Measurements from ENCODE around the gene PLEKHA1. TPM values are rescaled to one million over a fixed set of nuclear protein-coding genes. Genes with fewer than 3 reads are reported as not detected.

Gene PLEKHA1
- total RNA-seq, 3 donors from 2014 or later: 24.2 to 38.9 (median 26.2) TPM

GRCh38 chr10:122342293-122343134 is 32.0 kb upstream of the PLEKHA1 start:
- no peaks in the 10 kb centered on the region for H3K27me3 ChIP-seq
- H3K36me3 ChIP-seq: no peaks in the 10 kb centered on the region
- DNase-seq (ENCODE audit: low spot score in 2 of 2): no peak
- no peaks in the 10 kb centered on the region for H3K9me3 ChIP-seq
- H3K4me1 ChIP-seq: no peaks in the 10 kb centered on the region
- peak; percentile 66 to 76 (median 76) for TF ChIP-seq CTCF (IDR thresholded peaks at IDR 0.05)
- TF ChIP-seq POLR2AphosphoS5 (IDR thresholded peaks at IDR 0.05): no peak
- intact Hi-C loops (cut with DNase I; ENCODE audit: low total_unique reads): no loop called here
- H3K27ac ChIP-seq: no peak overlapping the region
- no peak overlapping the region for H3K4me3 ChIP-seq

GRCh38 chr10:122343135-122343800 is 31.2 kb upstream of the PLEKHA1 start:
- Histone ChIP-seq H3K9me3 (no peaks in the 10 kb centered on the region), H3K4me1 (no peaks in the 10 kb centered on the region), H3K4me3 (no peak overlapping the region), H3K27ac (no peak overlapping the region), H3K36me3 (no peaks in the 10 kb centered on the region), H3K27me3 (no peaks in the 10 kb centered on the region)
- DNase-seq (ENCODE audit: low spot score in 2 of 2): no peak
- intact Hi-C loops (cut with DNase I; ENCODE audit: low total_unique reads): no loop called here
- TF ChIP-seq CTCF (IDR thresholded peaks at IDR 0.05) (no peak), POLR2AphosphoS5 (IDR thresholded peaks at IDR 0.05) (no peak), POLR2A (IDR thresholded peaks at IDR 0.05) (no peak)

- Histone ChIP-seq H3K4me3 (no peak overlapping the region), H3K27ac (no peak overlapping the region), H3K27me3 (no peaks in the 10 kb centered on the region), H3K36me3 (no peaks in the 10 kb centered on the region), H3K4me1 (no peaks in the 10 kb centered on the region), H3K9me3 (no peaks in the 10 kb centered on the region)
- TF ChIP-seq CTCF (IDR thresholded peaks at IDR 0.05) (no peak), POLR2A (IDR thresholded peaks at IDR 0.05) (no peak), POLR2AphosphoS5 (IDR thresholded peaks at IDR 0.05) (no peak)
- intact Hi-C loops (cut with DNase I; ENCODE audit: low total_unique reads): no loop called here
- no peak for DNase-seq (ENCODE audit: low spot score in 2 of 2)
Measured at GRCh38 chr10:122343936-122344335, 30.6 kb upstream of the PLEKHA1 start.

GRCh38 chr10:122344741-122345258 is 29.7 kb upstream of the PLEKHA1 start:
- DNase-seq (ENCODE audit: low spot score in 2 of 2): no peak
- no peaks in the 10 kb centered on the region for H3K9me3 ChIP-seq
- intact Hi-C loops (cut with DNase I; ENCODE audit: low total_unique reads): no loop called here

More at GRCh38 chr10:122344741-122345258, 29.7 kb upstream of the PLEKHA1 start:
- H3K4me3 ChIP-seq: no peak overlapping the region
- no peaks in the 10 kb centered on the region for H3K27me3 ChIP-seq
- no peak for TF ChIP-seq POLR2AphosphoS5 (IDR thresholded peaks at IDR 0.05)
- no peak for TF ChIP-seq CTCF (IDR thresholded peaks at IDR 0.05)
- TF ChIP-seq POLR2A (IDR thresholded peaks at IDR 0.05): no peak
- H3K27ac ChIP-seq: no peak overlapping the region
- H3K4me1 ChIP-seq: no peaks in the 10 kb centered on the region
- no peaks in the 10 kb centered on the region for H3K36me3 ChIP-seq
